Spinal cord (tissue), 10 donors: ENCODE measurements around the gene BHLHE23. TPM values are rescaled to one million over a fixed set of nuclear protein-coding genes. Genes with fewer than 3 reads are reported as not detected.

ENCODE experiments used
- DNase-seq, 6 donors: peaks; one replicate each; pipeline versions ENCODE4 v3.0.0 to v3.0.0-alpha.2; 2013 to 2015; ENCODE audit warnings: low spot score in 6 of 6, low read depth in 4 of 6
- H3K27ac ChIP-seq: one replicate; pipeline ENCODE4 v1.5.1; 2013; ENCODE audit warnings: low read depth, low read length, control low read depth
- H3K27me3 ChIP-seq: one replicate; pipeline ENCODE4 v1.6.1; 2013; ENCODE audit warnings: low read length; ENCODE audit not compliant: control insufficient read depth, insufficient read depth
- H3K36me3 ChIP-seq: one replicate; pipeline ENCODE4 v1.6.1; 2013; ENCODE audit warnings: low read length; ENCODE audit not compliant: control insufficient read depth, insufficient read depth
- H3K4me1 ChIP-seq: one replicate; pipeline ENCODE4 v1.6.1; 2013; ENCODE audit warnings: low read length; ENCODE audit not compliant: control insufficient read depth, insufficient read depth
- H3K4me3 ChIP-seq: one replicate; pipeline ENCODE4 v1.5.1; 2013; ENCODE audit warnings: low read depth, low read length, control low read depth
- H3K9me3 ChIP-seq: one replicate; pipeline ENCODE4 v1.6.1; 2013; ENCODE audit warnings: low read length; ENCODE audit not compliant: control insufficient read depth, insufficient read depth
- WGBS: methylation state at CpG from one replicate; pipeline ENCODE4 v1.1.5; 2013; ENCODE audit warnings: missing lambda C conversion rate; ENCODE audit not compliant: insufficient coverage; 5-methylcytosine and 5-hydroxymethylcytosine counted together
- polyA plus RNA-seq, 2 donors: library from polyadenylated mRNA; unstranded; fragments of 120-200 nt; gene quantifications; one replicate each; pipeline ENCODE4 v1.2.1, GENCODE V29; 2013; ENCODE audit not compliant: insufficient read length in 2 of 2
- total RNA-seq, 2 donors: library from RNA; depleted of rRNA in 1 of 2; stranded (reverse); fragments of 120-200 nt in 1 of 2; fragments of >200 nt in 1 of 2; gene quantifications; one replicate each; pipeline versions ENCODE4 v1.2.3 to v1.2.4, GENCODE V29; 2013 to 2014
- donor health status: healthy.

Gene BHLHE23
- total and polyA plus RNA-seq, 4 donors: not detected

DNA sequence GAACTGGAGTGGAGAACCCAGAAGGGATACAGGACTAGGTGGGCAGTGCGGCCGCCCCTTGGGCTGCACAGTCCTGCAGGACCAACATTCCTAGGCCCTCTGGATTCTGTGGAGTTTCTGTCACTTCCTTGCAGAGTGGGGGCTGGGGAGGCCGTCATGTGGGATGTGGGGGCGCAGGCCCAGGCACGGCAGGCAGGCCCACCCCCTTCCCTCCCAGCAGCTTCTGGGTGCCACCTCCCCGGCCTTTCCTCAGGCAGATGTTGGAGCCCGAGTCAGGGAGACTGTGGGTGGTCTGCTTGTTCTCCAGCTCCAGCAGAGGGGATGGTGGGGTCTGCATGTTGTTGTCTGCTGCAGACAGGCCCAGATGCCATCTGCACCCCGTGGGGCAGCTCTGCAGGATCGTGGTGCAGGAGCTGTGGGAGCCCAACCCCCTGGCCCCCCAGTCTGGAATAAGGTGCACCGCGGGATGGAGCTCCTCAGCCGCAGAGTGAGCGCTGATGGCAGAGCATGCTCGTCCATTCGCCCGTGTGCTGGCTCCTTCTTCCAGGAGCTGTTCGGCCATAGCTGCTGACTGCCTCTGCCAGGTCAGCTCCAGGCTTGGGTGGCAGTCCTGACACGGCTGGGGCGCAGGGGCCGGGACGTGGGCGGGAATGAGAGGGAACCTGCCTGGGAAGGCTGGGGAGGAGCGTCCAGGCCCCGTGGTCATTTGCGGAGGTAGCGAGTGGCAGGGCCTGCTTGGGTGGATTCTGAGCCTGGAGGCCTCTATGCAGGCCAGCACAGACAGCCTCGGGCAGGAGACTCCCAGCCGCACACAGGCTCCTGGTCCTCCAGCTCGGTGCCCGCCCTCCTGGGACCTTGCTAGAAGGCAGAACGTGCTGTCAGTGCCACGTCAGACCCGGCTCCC lies 36.2 kb downstream of the BHLHE23 start:
- no peak for DNase-seq
- Histone ChIP-seq H3K36me3 (peaks cover 3% of the 10 kb centered on the region), H3K27ac (no peak overlapping the region), H3K27me3 (peaks cover 33% of the 10 kb centered on the region), H3K9me3 (no peaks in the 10 kb centered on the region), H3K4me3 (no peak overlapping the region), H3K4me1 (peaks cover 35% of the 10 kb centered on the region)
- 52% methylated on average over 33 of the region's 33 CpGs for WGBS

- peaks cover 3% of the 10 kb centered on the region for H3K36me3 ChIP-seq
- H3K27me3 ChIP-seq: peaks cover 28% of the 10 kb centered on the region
- H3K9me3 ChIP-seq: no peaks in the 10 kb centered on the region
- no peak overlapping the region for H3K4me3 ChIP-seq
- WGBS: 76% methylated on average over 8 of the region's 8 CpGs
- no peak overlapping the region for H3K27ac ChIP-seq
- H3K4me1 ChIP-seq: peaks cover 33% of the 10 kb centered on the region
- DNase-seq: no peak
Observed at GRCh38 chr20:62969939-62970306, 36.8 kb downstream of the BHLHE23 start.

DNA sequence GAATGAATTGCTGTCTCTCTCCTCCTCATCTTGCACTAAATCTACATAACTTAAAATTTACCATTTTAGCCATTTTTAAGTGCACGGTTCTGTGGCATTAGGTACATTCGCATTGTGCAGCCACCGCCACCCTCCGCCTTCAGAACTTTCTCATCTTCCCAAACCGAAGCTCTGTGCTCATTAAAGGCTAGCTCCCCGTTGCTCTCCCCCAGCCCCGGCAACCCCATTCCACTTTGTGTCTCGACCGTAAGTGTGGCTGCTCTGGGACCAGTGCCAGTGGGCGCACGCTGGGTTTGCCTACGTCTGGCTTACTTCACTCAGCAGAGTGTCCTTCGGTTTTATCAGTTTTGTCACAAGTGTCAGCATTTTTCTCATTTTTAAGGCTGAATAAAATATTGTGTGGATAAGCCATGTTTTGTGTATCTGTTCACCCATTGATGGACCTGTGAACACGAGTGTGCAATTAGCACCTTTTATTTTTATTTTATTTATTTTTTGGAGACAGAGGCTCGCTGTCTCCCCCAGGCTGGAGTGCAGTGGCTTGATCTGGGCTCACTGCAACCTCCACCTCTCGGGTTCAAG lies 37.5 kb downstream of the BHLHE23 start:
- WGBS: 43% methylated on average over 15 of the region's 16 CpGs
- Histone ChIP-seq H3K9me3 (no peaks in the 10 kb centered on the region), H3K27me3 (peaks cover 22% of the 10 kb centered on the region), H3K4me3 (no peak overlapping the region), H3K27ac (no peak overlapping the region), H3K4me1 (peaks cover 26% of the 10 kb centered on the region), H3K36me3 (peaks cover 3% of the 10 kb centered on the region)
- DNase-seq: no peak

DNA sequence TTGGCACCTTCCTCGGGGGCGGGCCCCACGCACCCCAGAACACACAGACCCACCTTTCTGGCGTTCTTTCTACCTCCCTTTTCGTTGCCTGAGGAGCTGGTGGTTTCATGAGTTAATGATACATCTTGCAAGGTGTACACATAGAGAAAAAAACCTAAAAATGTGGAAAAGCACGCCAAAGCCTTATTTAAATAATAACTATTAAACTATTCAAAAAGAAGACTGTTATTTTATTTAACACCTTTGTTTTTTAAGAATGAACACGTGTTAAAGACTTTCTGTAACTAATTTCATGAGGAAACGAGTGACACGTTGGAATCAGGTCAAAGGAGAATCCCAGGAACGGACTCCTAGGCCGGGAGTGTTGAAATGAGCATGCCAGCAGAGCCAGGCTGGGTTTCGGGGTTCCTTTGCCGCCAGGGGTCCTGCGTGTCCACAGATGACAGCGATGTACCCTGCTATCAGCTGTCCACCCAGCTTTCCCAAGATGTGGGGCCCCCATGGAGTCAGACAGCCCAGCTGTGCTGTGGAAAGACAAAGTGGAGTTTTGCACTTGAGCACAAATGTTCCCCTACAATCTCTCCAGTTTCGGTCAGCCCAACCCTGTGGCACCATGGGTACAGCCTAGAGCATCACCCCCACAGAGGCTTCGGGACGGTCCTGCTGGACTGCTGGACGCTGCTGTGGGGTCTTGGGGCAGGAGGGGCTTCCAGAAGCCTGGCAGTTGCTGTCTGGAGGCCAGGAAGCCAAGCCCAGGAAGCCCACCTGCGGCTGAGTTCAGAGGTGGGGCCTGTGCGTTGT lies 38.2 kb downstream of the BHLHE23 start:
- Histone ChIP-seq H3K9me3 (no peaks in the 10 kb centered on the region), H3K36me3 (peaks cover 3% of the 10 kb centered on the region), H3K27ac (no peak overlapping the region), H3K27me3 (peaks cover 15% of the 10 kb centered on the region), H3K4me1 (peaks cover 22% of the 10 kb centered on the region), H3K4me3 (no peak overlapping the region)
- DNase-seq: no peak
- WGBS: 78% methylated on average over 12 of the region's 21 CpGs

GRCh38 chr20:62967628-62968351 lies 39.0 kb downstream of the BHLHE23 start:
- peaks cover 15% of the 10 kb centered on the region for H3K4me1 ChIP-seq
- no peaks in the 10 kb centered on the region for H3K9me3 ChIP-seq
- peaks cover 3% of the 10 kb centered on the region for H3K36me3 ChIP-seq
- 87% methylated on average over 26 of the region's 27 CpGs for WGBS
- H3K27ac ChIP-seq: no peak overlapping the region
- DNase-seq: no peak
- H3K27me3 ChIP-seq: peaks cover 7% of the 10 kb centered on the region
- no peak overlapping the region for H3K4me3 ChIP-seq

- no peaks in the 10 kb centered on the region for H3K9me3 ChIP-seq
- no peak overlapping the region for H3K4me3 ChIP-seq
- DNase-seq: no peak
- WGBS: 88% methylated on average over 6 of the region's 6 CpGs
- peaks cover 9% of the 10 kb centered on the region for H3K4me1 ChIP-seq
- no peak overlapping the region for H3K27ac ChIP-seq
- H3K27me3 ChIP-seq: peaks cover 2% of the 10 kb centered on the region
- peaks cover 3% of the 10 kb centered on the region for H3K36me3 ChIP-seq
Observed at GRCh38 chr20:62967149-62967501, 39.6 kb downstream of the BHLHE23 start.

DNA sequence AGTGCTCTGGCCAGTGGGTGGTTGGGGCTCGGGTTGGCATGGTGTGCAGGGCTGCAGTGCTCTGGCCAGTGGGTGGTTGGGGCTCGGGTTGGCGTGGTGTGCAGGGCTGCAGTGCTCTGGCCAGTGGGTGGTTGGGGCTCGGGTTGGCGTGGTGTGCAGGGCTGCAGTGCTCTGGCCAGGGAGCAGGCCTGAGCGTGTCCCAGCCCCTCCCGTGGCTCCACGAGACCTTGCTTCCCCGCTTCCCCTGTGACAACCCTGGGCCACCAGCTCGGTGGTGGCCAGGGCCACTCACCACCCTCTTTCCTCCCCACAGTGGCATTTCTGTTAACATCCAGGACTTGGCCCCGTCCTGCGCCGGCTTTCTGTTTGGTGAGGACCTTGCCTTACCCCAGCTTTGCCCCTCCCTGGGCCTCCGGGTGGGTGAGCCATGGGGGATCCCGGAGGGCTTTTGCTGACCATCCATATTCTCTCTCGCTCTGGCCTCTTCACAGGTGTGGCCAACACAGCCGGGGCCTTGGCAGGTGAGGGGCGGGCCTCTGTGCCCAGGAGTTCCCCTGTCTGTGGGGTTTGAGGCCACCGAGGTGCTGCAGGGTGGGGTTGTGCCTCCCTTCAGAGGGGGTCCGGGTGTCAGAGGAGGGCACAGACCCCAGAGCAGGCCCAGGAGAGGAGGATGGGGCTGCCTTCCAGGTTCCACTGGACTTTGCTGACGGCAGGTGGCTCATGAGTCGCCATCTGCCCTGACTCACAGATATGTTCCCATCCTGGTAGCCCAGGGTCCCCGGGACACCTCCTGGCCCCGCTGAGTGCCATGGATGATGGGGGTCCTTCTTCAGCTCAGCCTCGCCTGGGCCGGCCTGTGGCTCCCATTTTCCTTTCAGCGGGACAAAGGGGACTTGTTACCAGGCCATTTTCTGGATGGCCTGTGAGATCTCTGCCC lies 40.3 kb downstream of the BHLHE23 start:
- Histone ChIP-seq H3K4me3 (no peak overlapping the region), H3K9me3 (no peaks in the 10 kb centered on the region), H3K27me3 (peaks cover 2% of the 10 kb centered on the region), H3K27ac (no peak overlapping the region), H3K36me3 (peaks cover 3% of the 10 kb centered on the region), H3K4me1 (peaks cover 12% of the 10 kb centered on the region)
- 96% methylated on average over 26 of the region's 27 CpGs for WGBS
- DNase-seq: no peak

- DNase-seq: no peak
- peaks cover 18% of the 10 kb centered on the region for H3K4me1 ChIP-seq
- no peak overlapping the region for H3K4me3 ChIP-seq
- H3K27me3 ChIP-seq: no peaks in the 10 kb centered on the region
- WGBS: 61% methylated on average over 17 of the region's 19 CpGs
- no peaks in the 10 kb centered on the region for H3K9me3 ChIP-seq
- H3K27ac ChIP-seq: no peak overlapping the region
- no peaks in the 10 kb centered on the region for H3K36me3 ChIP-seq
Observed at GRCh38 chr20:62965363-62965771, 41.4 kb downstream of the BHLHE23 start.
